Urinary bladder (tissue), 4 donors: ENCODE measurements around the gene OSBPL6. TPM values are rescaled to one million over a fixed set of nuclear protein-coding genes. Genes with fewer than 3 reads are reported as not detected.
"Not testable (repeated sequence)": the region's sequence is repeated elsewhere in the genome, so short reads cannot be mapped to it uniquely, and the experiment has no call there.

ENCODE experiments used
- DNase-seq: peaks from one replicate; pipeline ENCODE4 v3.0.0-alpha.2; 2015; ENCODE audit errors: extremely low spot score
- H3K27ac ChIP-seq: one replicate; pipeline ENCODE4 v1.5.1; 2013; ENCODE audit warnings: low read depth, mild to moderate bottlenecking, moderate library complexity
- H3K36me3 ChIP-seq: one replicate; pipeline ENCODE4 v1.6.1; 2013; ENCODE audit warnings: mild to moderate bottlenecking, moderate library complexity; ENCODE audit not compliant: insufficient read depth
- H3K4me1 ChIP-seq: one replicate; pipeline ENCODE4 v1.6.1; 2013; ENCODE audit warnings: mild to moderate bottlenecking, moderate library complexity; ENCODE audit not compliant: insufficient read depth
- H3K4me3 ChIP-seq: one replicate; pipeline ENCODE4 v1.5.1; 2013; ENCODE audit warnings: low read depth, low read length
- WGBS: extraction: QIAGEN DNeasy Blood & Tissue Kit; methylation state at CpG from one replicate; pipeline ENCODE4 v1.1.7; 2013; 5-methylcytosine and 5-hydroxymethylcytosine counted together
- polyA plus RNA-seq: library from polyadenylated mRNA; stranded (reverse); fragments of 200-250 nt; gene quantifications from one replicate; pipeline ENCODE4 v1.2.3, GENCODE V29; 2013
- total RNA-seq: library from RNA; depleted of rRNA; stranded (reverse); fragments of >200 nt; gene quantifications from one replicate; pipeline ENCODE4 v1.2.3, GENCODE V29; 2014
- donor health status: healthy with polysubstance abuse.
- donor health status: healthy.

OSBPL6 gene
- total and polyA plus RNA-seq, 2 donors = 1.4 to 1.9 TPM

DNA sequence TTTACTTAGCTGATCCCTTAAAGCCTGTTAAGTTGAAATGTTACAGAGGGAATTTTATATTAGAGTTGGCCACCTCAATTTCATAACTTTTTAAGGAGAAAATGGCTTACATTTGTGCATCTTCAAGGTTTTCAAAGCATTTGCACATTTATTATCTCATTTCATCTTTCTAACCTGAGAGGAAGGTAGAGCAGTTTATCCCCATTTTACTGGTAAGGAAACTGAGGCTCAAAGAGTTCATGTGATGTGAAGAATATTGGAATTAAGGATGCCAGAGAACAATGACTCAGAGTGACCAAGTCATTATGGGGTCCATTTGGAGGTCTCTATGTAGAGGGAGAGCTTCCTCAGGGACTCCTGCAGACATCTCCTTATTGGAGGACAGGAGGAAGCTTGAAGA lies 221.7 kb downstream of the OSBPL6 start:
- no peak overlapping the region for H3K4me3 ChIP-seq
- H3K27ac ChIP-seq = no peak overlapping the region
- H3K4me1 ChIP-seq = no peaks in the 10 kb centered on the region
- DNase-seq = no peak
- H3K36me3 ChIP-seq = no peaks in the 10 kb centered on the region

DNA sequence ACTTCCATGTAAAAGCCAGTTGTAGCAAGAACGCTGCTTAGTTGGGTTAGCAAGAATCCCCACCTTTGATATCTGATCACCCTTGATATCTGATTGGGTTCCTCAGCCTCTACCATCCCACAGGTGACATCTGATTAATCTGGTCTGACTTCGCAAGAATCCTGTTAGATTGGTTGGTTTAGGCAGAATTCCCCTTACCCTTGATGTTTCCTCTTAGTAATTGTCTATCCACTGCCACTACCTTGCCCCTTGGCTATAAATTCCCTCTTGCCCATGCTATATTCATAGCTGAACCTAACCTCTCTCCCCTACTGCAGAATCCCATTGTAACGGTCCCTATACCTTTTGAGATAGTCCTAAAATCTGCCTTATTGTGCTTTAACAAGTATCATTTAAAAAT lies 223.6 kb downstream of the OSBPL6 start:
- 88% methylated on average over 3 of the region's 3 CpGs for WGBS
- DNase-seq = no peak
- no peak overlapping the region for H3K4me3 ChIP-seq
- no peak overlapping the region for H3K27ac ChIP-seq
- no peaks in the 10 kb centered on the region for H3K4me1 ChIP-seq
- no peaks in the 10 kb centered on the region for H3K36me3 ChIP-seq

DNA sequence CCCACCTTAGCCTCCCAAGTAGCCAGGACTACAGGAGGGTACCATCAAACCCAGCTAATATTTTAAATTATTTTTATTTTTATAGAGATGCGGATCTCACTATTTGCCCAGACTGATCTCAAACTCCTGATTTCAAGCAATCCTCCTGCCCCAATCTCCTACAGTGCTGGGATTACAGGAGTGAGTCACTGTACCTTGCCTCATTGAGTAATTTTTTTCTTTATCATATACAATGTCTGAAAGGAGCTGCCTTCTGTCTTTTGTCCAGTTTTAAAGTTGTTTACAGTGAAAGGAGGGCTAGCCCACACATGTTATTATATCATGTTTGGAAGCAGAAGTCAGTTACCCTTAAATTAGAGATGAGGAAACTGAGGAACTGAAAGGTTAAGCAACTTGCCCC lies 224.1 kb downstream of the OSBPL6 start:
- WGBS = 93% methylated on average over 1 of the region's 1 CpG

DNA sequence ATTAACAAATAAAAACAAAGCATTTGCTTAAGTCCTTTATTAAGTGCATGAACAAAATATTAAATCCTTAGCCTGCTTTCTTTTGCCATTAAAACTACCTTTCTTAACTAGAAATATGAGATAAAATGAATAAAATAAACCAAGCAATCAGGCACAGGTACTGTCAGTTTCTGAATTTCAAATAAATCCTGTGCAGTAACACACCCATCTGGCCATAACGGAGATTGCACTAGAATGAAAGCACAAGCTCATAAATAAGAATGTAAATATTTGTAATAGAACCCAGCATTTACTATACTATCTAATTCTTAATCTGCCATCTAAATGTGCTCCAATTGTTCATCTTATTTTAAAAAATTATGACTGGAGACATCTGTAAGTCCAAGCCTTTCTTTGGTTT lies 224.8 kb downstream of the OSBPL6 start:
- no peaks in the 10 kb centered on the region for H3K4me1 ChIP-seq
- H3K27ac ChIP-seq = no peak overlapping the region
- WGBS = 39% methylated on average over 1 of the region's 1 CpG
- H3K36me3 ChIP-seq = no peaks in the 10 kb centered on the region
- H3K4me3 ChIP-seq = no peak overlapping the region
- DNase-seq = no peak

More for the DNA sequence above, 224.1 kb downstream of the OSBPL6 start:
- H3K27ac ChIP-seq = no peak overlapping the region
- H3K36me3 ChIP-seq = no peaks in the 10 kb centered on the region
- no peak for DNase-seq
- no peaks in the 10 kb centered on the region for H3K4me1 ChIP-seq
- H3K4me3 ChIP-seq = no peak overlapping the region

DNA sequence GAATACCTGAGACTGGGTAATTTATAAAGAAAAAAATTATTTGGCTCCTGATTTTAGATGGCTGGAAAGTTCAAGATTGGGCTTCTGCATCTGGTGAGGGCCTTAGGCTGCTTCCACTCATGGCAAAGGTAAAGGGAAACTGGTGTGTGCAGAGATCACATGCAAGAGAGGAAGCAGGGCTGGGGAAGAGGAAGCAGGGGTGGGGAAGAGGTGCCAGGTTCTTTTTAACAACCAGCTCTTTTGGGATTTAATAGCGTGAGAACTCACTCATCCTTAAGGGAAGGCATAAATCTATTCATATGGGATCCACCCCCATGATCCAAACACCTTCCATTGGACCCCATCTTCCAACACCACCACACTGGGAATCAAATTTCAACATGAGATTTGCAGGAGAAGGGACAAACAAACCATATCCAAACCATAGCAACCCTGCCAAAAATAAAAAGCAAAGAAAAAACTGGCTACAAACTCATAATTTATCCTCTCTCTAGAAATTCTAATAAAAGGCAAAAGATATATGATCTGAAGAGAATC lies 226.2 kb downstream of the OSBPL6 start:
- Histone ChIP-seq H3K4me1 (no peaks in the 10 kb centered on the region), H3K36me3 (no peaks in the 10 kb centered on the region), H3K27ac (no peak overlapping the region), H3K4me3 (no peak overlapping the region)
- 54% methylated on average over 1 of the region's 1 CpG for WGBS
- no peak for DNase-seq

DNA sequence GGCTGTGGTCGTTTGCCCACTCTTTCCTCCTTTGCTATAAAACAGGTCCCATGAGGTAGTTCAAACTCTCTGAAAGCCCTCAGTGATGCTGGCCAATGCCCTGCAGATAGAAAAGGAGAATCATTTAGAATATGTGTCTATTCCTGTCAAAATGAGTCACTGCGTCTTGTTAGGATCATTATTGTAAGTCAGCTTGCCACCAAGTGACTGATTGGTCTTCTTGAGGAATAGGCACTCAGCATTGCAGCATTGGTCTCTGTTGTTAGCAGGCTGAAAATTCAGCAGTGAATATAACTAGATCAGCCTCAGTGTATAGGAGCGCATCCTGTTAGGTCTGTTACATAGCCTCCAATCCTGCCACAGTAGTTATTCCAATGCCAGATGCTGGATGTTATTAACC lies 227.8 kb downstream of the OSBPL6 start:
- H3K27ac ChIP-seq = no peak overlapping the region
- H3K36me3 ChIP-seq = no peaks in the 10 kb centered on the region
- WGBS = 81% methylated on average over 3 of the region's 3 CpGs
- H3K4me1 ChIP-seq = no peaks in the 10 kb centered on the region
- H3K4me3 ChIP-seq = no peak overlapping the region
- DNase-seq = no peak

DNA sequence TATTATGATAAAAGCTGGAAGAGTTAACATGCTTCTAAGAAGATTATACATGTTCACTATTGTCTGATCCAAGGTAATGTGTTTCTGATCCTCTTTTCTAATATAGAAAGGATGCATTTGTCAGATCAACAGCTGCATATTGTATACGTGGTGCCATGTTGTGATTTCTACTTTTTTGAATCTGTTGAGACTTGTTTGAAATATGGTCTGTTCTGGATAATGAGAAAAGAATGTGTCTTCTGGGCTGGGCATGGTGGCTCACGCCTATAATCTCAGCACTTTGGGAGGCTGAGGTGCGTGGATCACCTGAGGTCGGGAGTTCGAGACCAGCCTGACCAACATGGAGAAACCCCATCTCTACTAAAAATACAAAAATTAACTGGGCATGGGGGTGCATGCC lies 229.4 kb downstream of the OSBPL6 start:
- H3K4me1 ChIP-seq, H3K27ac ChIP-seq, H3K36me3 ChIP-seq, H3K4me3 ChIP-seq, DNase-seq: not testable (repeated sequence)
- 97% methylated on average over 5 of the region's 5 CpGs for WGBS

- H3K4me3 ChIP-seq = no peak overlapping the region
- H3K4me1 ChIP-seq = no peaks in the 10 kb centered on the region
- WGBS = 96% methylated on average over 4 of the region's 4 CpGs
- H3K27ac ChIP-seq = no peak overlapping the region
- no peaks in the 10 kb centered on the region for H3K36me3 ChIP-seq
- DNase-seq = no peak
Measured at GRCh38 chr2:178425255-178425827, 231.0 kb downstream of the OSBPL6 start.

DNA sequence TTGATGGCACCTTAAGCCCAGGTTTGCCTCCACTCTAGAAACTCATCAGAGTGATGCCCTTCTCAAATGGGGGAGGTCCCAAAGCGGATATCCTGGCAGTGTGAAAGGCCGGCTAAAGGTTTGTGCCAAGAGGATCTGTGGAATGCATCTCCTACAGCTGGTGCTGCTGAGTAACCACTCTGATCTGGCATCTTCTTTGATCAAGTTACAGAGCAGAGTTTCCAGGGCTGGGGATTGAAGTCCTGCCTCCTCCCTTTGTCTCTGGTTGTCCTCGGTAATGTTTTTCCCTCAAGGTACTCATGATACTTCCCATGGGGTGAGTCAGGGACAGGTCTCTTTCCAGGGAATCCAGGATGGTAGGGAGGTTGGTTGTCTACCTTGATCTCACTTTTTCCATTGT lies 232.1 kb downstream of the OSBPL6 start:
- Histone ChIP-seq H3K4me1 (no peaks in the 10 kb centered on the region), H3K36me3 (no peaks in the 10 kb centered on the region), H3K4me3 (no peak overlapping the region), H3K27ac (no peak overlapping the region)
- DNase-seq = no peak
- 94% methylated on average over 3 of the region's 3 CpGs for WGBS

DNA sequence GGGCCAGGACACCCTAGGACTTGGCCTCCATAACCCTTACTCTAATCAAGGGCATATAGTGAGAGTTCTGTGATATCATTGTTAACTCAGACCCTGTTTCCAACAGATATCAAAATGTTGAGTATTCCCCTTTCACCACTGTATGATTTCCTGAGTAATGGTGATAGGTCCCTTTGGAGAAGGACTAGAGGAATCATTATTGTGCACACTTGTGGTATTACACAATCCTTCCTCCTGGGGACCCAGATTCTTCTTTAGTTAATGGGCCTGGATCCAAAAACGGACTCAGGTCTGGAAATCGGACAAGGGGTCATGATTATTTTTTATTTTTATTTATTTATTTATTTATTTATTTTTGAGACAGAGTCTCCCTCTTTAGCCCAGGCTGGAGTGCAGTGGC lies 233.1 kb downstream of the OSBPL6 start:
- no peak overlapping the region for H3K4me3 ChIP-seq
- WGBS = 92% methylated on average over 2 of the region's 2 CpGs
- no peaks in the 10 kb centered on the region for H3K4me1 ChIP-seq
- H3K36me3 ChIP-seq = no peaks in the 10 kb centered on the region
- H3K27ac ChIP-seq = no peak overlapping the region
- no peak for DNase-seq

GRCh38 chr2:178428396-178428806 lies 234.1 kb downstream of the OSBPL6 start:
- no peak for DNase-seq
- Histone ChIP-seq H3K27ac (no peak overlapping the region), H3K36me3 (no peaks in the 10 kb centered on the region), H3K4me3 (no peak overlapping the region), H3K4me1 (no peaks in the 10 kb centered on the region)
- WGBS = 80% methylated on average over 1 of the region's 1 CpG

- no peak for DNase-seq
- Histone ChIP-seq H3K4me1 (no peaks in the 10 kb centered on the region), H3K27ac (no peak overlapping the region), H3K4me3 (no peak overlapping the region), H3K36me3 (no peaks in the 10 kb centered on the region)
Measured at GRCh38 chr2:178429336-178429735, 235.0 kb downstream of the OSBPL6 start.

DNA sequence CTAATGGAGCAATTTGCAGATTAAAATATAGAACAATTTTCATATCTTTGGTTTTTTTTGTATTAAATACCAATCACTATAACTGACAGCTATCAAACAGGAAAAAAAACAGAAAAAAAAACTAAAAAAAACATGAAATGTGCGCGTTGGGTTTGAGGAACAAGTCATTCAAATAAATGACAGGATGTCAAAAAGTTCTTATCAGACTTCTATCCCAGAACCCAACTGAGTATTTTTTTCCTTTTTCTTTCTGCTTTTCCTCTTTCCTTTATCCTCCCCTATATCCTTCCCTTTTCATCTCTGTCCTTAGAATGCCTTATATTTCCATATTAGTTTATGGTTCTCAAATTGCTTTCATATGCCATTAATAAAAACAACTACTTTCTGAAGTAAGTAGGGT lies 242.3 kb downstream of the OSBPL6 start:
- Histone ChIP-seq H3K4me3 (no peak overlapping the region), H3K4me1 (no peaks in the 10 kb centered on the region), H3K27ac (no peak overlapping the region), H3K36me3 (peaks cover 6% of the 10 kb centered on the region)
- WGBS = 95% methylated on average over 2 of the region's 2 CpGs
- no peak for DNase-seq

GRCh38 chr2:178441426-178441825 lies 247.1 kb downstream of the OSBPL6 start:
- no peak for DNase-seq
- Histone ChIP-seq H3K4me1 (no peaks in the 10 kb centered on the region), H3K4me3 (no peak overlapping the region), H3K36me3 (peaks cover 4% of the 10 kb centered on the region), H3K27ac (no peak overlapping the region)
- 87% methylated on average over 2 of the region's 2 CpGs for WGBS
